ENCODE measurements around the gene NTF4. TPM values are rescaled to one million over a fixed set of nuclear protein-coding genes. Genes with fewer than 3 reads are reported as not detected.

NTF4 gene
- polyA plus RNA-seq, 3 donors from 2014 or later: not detected

DNA sequence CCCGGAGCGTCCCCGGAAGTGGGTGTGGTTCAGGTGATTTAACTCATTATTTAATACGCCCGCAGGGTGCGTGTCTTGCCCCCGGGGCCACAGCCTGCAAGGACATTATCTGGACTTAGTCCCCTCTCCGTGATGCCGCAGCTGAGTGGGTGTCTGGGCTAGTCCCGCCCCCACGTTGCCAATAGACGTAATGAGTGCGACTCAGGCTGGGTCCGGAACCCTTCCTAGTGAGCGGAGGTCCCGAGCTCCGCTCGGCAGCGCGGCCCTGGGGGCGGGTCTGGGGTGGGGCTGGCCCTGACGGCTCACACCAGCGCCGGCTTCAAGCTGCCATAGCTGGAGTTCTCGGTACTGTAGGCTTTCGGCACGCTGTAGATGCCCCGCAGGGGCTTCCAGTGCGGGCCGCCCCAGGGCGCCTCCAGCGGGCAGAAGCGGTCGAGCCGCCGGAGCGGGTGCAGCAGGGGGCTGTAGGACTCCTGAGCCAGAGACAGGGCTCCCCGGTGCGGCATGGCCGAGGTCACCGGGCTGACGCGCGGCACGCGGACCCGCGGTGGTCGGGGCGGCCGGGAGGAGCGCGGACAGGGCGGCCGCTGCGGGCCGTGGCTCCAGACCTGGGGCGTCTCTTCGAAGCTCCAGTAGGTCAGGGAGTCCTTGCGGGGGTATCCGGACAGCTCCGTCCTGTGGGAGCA lies 46.8 kb downstream of the NTF4 start:
- peaks cover 0 to 11% (median 0%) of the 10 kb centered on the region in 3 donors for H3K27me3 Mint-ChIP-seq (ENCODE audit: low read depth in 3 of 3)
- peak; percentile 59 to 66 (median 62) for DNase-seq
- peaks cover 25 to 26% of the 10 kb centered on the region in 2 donors for H3K4me1 Mint-ChIP-seq
- H3K36me3 Mint-ChIP-seq: no peaks in the 10 kb centered on the region
- peak overlapping the region; percentile 82 to 91 (median 90) for H3K4me3 Mint-ChIP-seq
- H3K27ac Mint-ChIP-seq: peak overlapping the region in 1 of 6 donors; percentile 24
- no peaks in the 10 kb centered on the region for H3K9me3 Mint-ChIP-seq

DNA sequence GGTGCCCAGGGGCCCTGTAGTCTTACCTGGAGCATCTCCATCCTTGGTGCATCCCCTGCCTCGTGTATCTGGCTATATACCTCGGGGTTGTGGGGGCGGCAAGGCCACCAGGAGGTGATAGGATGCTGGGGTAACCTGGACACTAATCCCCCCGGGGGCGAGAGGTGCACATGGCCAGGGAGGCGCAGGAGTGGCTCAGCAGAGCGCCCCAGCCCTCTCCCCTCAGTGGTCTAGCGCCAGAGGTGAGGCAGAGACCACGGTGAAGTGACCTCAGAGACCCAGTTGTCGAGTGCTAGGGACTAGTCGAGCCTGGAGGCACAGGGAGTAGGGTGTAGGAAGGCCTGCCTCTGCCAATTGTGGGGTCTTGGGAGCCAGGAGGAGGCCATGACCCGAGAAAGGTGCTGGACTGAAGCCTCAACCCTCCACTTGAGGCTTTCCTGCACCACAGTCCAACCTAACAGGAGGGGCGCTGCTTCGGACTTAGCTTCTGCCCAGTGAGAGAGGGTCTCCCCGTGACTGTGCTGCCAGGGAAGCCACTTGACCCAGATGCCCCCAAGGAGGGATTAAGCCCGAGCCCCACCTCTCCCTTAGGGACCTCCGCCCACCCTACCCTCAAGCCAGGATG lies 47.5 kb downstream of the NTF4 start, which contains the start of gene LHB:
TSS of gene LHB (minus strand) at position 51 of the 625 bp plus-strand sequence. CDS start at position 41, 10 bp downstream.
- H3K27me3 Mint-ChIP-seq (ENCODE audit: low read depth in 3 of 3): peaks cover 0 to 11% (median 0%) of the 10 kb centered on the region in 3 donors
- DNase-seq: no peak
- peaks cover 25 to 26% of the 10 kb centered on the region in 2 donors for H3K4me1 Mint-ChIP-seq
- H3K36me3 Mint-ChIP-seq: no peaks in the 10 kb centered on the region
- peak within 1 kb of the TSS; percentile 82 to 91 (median 90) for H3K4me3 Mint-ChIP-seq
- H3K27ac Mint-ChIP-seq: peak within 1 kb of the TSS in 3 of 6 donors; percentile 12 to 34 (median 24)
- no peaks in the 10 kb centered on the region for H3K9me3 Mint-ChIP-seq

DNA sequence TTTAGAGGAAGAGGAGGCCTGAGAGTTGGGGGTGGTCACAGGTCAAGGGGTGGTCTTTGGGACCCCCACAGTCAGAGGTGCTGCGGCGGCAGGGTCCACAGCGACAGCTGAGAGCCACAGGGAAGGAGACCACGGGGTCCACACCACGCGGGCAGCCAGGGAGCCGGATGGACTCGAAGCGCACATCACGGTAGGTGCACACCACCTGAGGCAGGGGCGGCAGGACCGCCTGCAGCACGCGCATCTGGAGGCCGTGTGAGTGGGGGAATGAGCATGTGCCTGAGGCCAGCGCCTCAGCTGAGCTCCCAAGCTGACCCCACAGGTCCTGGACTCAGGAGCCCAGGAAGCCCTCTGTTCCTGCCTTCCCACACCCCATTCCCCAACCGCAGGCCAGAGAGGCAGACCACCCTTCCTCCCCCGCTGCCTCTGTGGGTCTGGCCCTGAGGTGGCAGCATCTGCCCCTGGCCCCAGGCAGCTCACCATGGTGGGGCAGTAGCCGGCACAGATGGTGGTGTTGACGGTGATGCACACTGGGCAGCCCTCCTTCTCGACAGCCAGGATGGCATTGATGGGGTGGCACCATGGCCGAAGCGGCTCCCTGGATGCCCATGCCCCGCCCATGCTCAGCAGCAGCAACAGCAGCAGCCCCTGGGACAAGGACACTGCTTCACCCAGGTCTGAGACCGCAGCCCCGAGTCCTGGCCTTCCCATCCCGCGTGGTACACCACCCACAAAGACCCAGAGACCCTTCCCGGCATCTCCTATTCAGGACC lies 48.4 kb downstream of the NTF4 start:
- Mint-ChIP-seq H3K4me3 (peak overlapping the region in 1 of 5 donors; percentile 25), H3K36me3 (no peaks in the 10 kb centered on the region), H3K27ac (peak overlapping the region in 1 of 6 donors; percentile 12)

DNA sequence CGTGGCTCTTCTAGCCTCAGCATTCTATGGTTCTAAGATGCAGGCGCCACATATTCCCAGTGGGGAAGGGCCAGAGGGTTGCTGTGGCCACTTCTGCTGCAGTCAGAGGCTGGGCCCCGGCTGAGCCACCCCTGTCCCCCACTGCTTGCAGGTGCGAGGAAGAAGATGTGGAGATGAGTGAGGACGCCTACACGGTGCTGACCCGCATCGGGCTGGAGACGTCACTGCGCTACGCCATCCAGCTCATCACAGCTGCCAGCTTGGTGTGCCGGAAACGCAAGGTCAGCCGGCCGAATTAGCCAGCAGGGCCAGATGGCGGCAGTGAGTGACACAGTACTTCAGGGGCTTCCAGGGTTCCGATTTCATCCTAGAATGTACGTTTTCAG lies 49.8 kb downstream of the NTF4 start:
- H3K4me3 Mint-ChIP-seq: no peak overlapping the region
- no peak for DNase-seq
- no peaks in the 10 kb centered on the region for H3K9me3 Mint-ChIP-seq
- peaks cover 0 to 6% (median 1%) of the 10 kb centered on the region in 3 donors for H3K27me3 Mint-ChIP-seq (ENCODE audit: low read depth in 3 of 3)
- H3K36me3 Mint-ChIP-seq: peaks cover 0 to 4% (median 4%) of the 10 kb centered on the region in 3 donors
- H3K27ac Mint-ChIP-seq: no peak overlapping the region
- peaks cover 17 to 19% of the 10 kb centered on the region in 2 donors for H3K4me1 Mint-ChIP-seq

More for the DNA sequence above, 48.4 kb downstream of the NTF4 start:
- Mint-ChIP-seq H3K4me1 (peaks cover 24 to 25% of the 10 kb centered on the region in 2 donors), H3K27me3 (ENCODE audit: low read depth in 3 of 3) (peaks cover 0 to 9% (median 0%) of the 10 kb centered on the region in 3 donors), H3K9me3 (no peaks in the 10 kb centered on the region)
- no peak for DNase-seq

DNA sequence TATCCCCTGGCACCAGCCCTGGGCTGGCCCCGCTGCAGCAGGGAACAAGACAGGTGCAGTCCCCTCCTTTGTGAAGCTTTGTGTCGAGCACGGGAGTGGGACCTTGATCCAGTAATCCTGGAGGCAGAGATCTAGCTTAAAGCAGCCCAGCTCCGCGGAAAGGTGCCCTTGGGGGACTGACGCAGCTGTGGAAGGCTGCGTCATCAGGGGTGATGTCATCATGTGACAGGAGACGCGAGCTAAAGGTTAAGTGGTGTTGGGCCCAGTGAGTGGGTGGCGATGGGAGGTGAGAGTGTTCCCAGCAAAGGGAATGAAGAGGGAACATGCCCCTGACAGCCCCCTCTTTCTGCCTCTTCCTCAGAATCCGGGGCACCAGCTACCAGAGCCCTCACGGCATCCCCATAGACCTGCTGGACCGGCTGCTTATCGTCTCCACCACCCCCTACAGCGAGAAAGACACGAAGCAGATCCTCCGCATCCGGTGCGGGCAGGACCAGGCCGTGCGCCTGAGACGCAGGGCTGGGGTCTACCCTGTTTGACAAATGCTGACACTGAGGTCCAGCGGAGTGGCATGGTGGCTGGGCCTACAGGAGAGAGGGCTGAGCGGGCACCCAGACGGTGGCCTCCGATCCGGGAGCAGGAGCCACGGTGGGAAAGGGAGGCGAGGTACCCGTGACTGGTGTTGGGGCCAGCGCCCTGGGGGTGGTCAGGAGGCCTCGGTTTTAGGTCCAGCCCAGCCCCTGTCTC lies 50.3 kb downstream of the NTF4 start:
- H3K36me3 Mint-ChIP-seq: peaks cover 0 to 7% (median 4%) of the 10 kb centered on the region in 3 donors
- H3K9me3 Mint-ChIP-seq: no peaks in the 10 kb centered on the region
- DNase-seq: no peak
- peaks cover 0 to 4% (median 1%) of the 10 kb centered on the region in 3 donors for H3K27me3 Mint-ChIP-seq (ENCODE audit: low read depth in 3 of 3)
- H3K4me3 Mint-ChIP-seq: no peak overlapping the region
- H3K4me1 Mint-ChIP-seq: peaks cover 11 to 16% of the 10 kb centered on the region in 2 donors
- no peak overlapping the region for H3K27ac Mint-ChIP-seq

DNA sequence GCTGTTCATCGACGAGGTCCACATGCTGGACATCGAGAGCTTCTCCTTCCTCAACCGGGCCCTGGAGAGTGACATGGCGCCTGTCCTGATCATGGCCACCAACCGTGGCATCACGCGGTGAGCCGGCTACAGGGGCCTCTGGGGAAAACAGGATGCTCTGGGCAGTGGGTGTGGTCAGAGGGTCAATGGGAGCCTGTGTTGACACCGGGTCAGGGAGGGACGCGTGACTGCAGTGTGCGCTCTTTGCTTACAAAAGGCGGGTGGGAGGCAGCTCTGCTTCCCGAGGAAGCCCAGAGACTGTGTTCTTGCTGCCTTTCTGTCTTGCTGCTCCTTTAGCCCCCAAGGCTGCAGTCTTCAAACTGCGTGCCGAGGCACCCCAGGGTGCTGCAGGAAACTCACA lies 53.4 kb downstream of the NTF4 start:
- H3K36me3 Mint-ChIP-seq: peaks cover 0 to 12% (median 4%) of the 10 kb centered on the region in 3 donors
- no peaks in the 10 kb centered on the region for H3K9me3 Mint-ChIP-seq
- H3K4me1 Mint-ChIP-seq: no peaks in the 10 kb centered on the region
- no peak for DNase-seq
- peaks cover 0 to 1% (median 0%) of the 10 kb centered on the region in 3 donors for H3K27me3 Mint-ChIP-seq (ENCODE audit: low read depth in 3 of 3)
- no peak overlapping the region for H3K27ac Mint-ChIP-seq
- H3K4me3 Mint-ChIP-seq: no peak overlapping the region

Other genes starting within 250 kb of the NTF4 start
- gene HSD17B14, start 228.3 kb downstream of the NTF4 start, polyA plus RNA-seq: not detected
- gene PLEKHA4, start 196.2 kb downstream of the NTF4 start, polyA plus RNA-seq: 1 to 10 TPM; 3.0 to 5.9 (median 4.8) TPM
- gene PPP1R15A, start 192.4 kb downstream of the NTF4 start, polyA plus RNA-seq: 100 to 1,000 TPM in 1 of 3 donors, 10 to 100 TPM in 2; 41.7 to 149 (median 48.8) TPM
- not detected for gene TULP2, start 166.1 kb downstream of the NTF4 start, polyA plus RNA-seq
- 100 to 1,000 TPM in 1 of 3 donors, 10 to 100 TPM in 2; 76.7 to 219 (median 89.7) TPM for gene NUCB1, start 164.5 kb downstream of the NTF4 start, polyA plus RNA-seq
- 1 to 10 TPM in 1 of 3 donors, not detected in 2; 1.3 TPM for gene DHDH, start 131.1 kb downstream of the NTF4 start, polyA plus RNA-seq
- gene BAX, start 109.9 kb downstream of the NTF4 start, polyA plus RNA-seq: 100 to 1,000 TPM in 2 of 3 donors, 10 to 100 TPM in 1; 88.6 to 137 (median 106) TPM
- 1,000 to 10,000 TPM; 3,472 to 4,403 (median 4,065) TPM for gene FTL, start 99.5 kb downstream of the NTF4 start, polyA plus RNA-seq
- 10 to 100 TPM; 16.0 to 40.3 (median 32.9) TPM for gene GYS1, start 71.5 kb downstream of the NTF4 start, polyA plus RNA-seq
- gene RUVBL2, start 70.9 kb downstream of the NTF4 start, polyA plus RNA-seq: 10 to 100 TPM; 64.0 to 72.7 (median 64.2) TPM
- not detected for gene LHB, start 47.7 kb downstream of the NTF4 start, polyA plus RNA-seq
- gene CGB3, start 40.5 kb downstream of the NTF4 start, polyA plus RNA-seq: not detected
- not detected for gene CGB2, start 32.9 kb downstream of the NTF4 start, polyA plus RNA-seq
- gene CGB1, start 27.9 kb downstream of the NTF4 start, polyA plus RNA-seq: not detected
- not detected for gene CGB5, start 21.0 kb downstream of the NTF4 start, polyA plus RNA-seq
- gene CGB8, start 15.7 kb downstream of the NTF4 start, polyA plus RNA-seq: not detected
- gene CGB7, start 7.1 kb downstream of the NTF4 start, polyA plus RNA-seq: not detected
- not detected for gene KCNA7, start 7.9 kb upstream of the NTF4 start, polyA plus RNA-seq
- gene SNRNP70, start 20.6 kb upstream of the NTF4 start, polyA plus RNA-seq: 10 to 100 TPM; 42.6 to 84.4 (median 48.8) TPM
- gene LIN7B, start 49.6 kb upstream of the NTF4 start, polyA plus RNA-seq: 1 to 10 TPM; 3.2 to 6.9 (median 5.6) TPM
- gene C19orf73, start 54.3 kb upstream of the NTF4 start, polyA plus RNA-seq: 1 to 10 TPM; 2.6 to 5.5 (median 3.6) TPM
- under 1 TPM in 2 of 3 donors, not detected in 1; 0.07 to 0.58 TPM for gene PPFIA3, start 54.7 kb upstream of the NTF4 start, polyA plus RNA-seq
- gene HRC, start 90.6 kb upstream of the NTF4 start, polyA plus RNA-seq: not detected
- gene TRPM4, start 93.0 kb upstream of the NTF4 start, polyA plus RNA-seq: under 1 TPM in 1 of 3 donors, not detected in 2; 0.17 TPM